Measurements from ENCODE around the gene FOSL2. TPM values are rescaled to one million over a fixed set of nuclear protein-coding genes. Genes with fewer than 3 reads are reported as not detected.

Gene FOSL2
- total RNA-seq, 1 donor from 2014 or later, result 82.6 TPM

GRCh38 chr2:28403370-28403956, 10.8 kb downstream of the FOSL2 start:
- H3K27ac Mint-ChIP-seq (ENCODE audit: unreplicated experiment), result peak overlapping the region; percentile 56
- no peak overlapping the region for H3K4me3 Mint-ChIP-seq (ENCODE audit: unreplicated experiment)
- DNase-seq (ENCODE audit: extremely low spot score, unreplicated experiment), result no peak
- H3K4me1 Mint-ChIP-seq (ENCODE audit: unreplicated experiment), result peaks cover 70% of the 10 kb centered on the region
- no peaks in the 10 kb centered on the region for H3K9me3 Mint-ChIP-seq (ENCODE audit: unreplicated experiment)
- H3K36me3 Mint-ChIP-seq (ENCODE audit: unreplicated experiment), result peaks cover 38% of the 10 kb centered on the region
- TF ChIP-seq CTCF (IDR thresholded peaks at IDR 0.05), result no peak
- H3K27me3 Mint-ChIP-seq (ENCODE audit: unreplicated experiment), result no peaks in the 10 kb centered on the region

DNA sequence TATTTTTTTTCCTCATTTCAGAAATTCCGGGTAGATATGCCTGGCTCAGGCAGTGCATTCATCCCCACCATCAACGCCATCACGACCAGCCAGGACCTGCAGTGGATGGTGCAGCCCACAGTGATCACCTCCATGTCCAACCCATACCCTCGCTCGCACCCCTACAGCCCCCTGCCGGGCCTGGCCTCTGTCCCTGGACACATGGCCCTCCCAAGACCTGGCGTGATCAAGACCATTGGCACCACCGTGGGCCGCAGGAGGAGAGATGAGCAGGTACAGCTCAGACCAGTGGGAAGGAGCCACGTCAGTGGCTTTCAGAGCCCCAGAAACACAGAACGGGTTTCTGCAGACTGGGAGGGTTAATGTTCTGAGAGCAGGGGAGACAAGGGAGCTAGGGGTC, 11.4 kb downstream of the FOSL2 start:
- DNase-seq (ENCODE audit: extremely low spot score, unreplicated experiment), result no peak
- no peak overlapping the region for H3K27ac Mint-ChIP-seq (ENCODE audit: unreplicated experiment)
- H3K27me3 Mint-ChIP-seq (ENCODE audit: unreplicated experiment), result no peaks in the 10 kb centered on the region
- peaks cover 70% of the 10 kb centered on the region for H3K4me1 Mint-ChIP-seq (ENCODE audit: unreplicated experiment)
- TF ChIP-seq CTCF (IDR thresholded peaks at IDR 0.05), result no peak
- H3K4me3 Mint-ChIP-seq (ENCODE audit: unreplicated experiment), result no peak overlapping the region
- no peaks in the 10 kb centered on the region for H3K9me3 Mint-ChIP-seq (ENCODE audit: unreplicated experiment)
- H3K36me3 Mint-ChIP-seq (ENCODE audit: unreplicated experiment), result peaks cover 44% of the 10 kb centered on the region

DNA sequence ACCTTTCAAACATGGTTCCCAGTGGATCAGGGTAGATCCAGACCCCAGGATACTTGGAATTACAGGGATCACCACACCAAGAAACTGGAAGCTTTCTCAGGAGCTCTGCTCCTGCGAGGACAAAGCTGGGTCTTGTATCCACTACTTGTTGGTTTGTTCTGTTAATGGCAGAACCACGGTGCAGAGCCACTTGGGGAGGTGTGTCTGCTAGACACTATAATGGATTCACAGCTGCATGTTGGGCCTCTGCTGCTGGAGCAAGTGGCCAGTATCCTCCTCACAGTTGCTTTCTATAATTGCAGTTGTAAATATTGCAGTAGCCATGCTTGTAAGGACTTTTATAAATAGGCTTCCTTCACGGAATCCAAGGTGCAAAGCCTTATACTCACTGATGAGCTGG, 12.9 kb downstream of the FOSL2 start:
- no peak for DNase-seq (ENCODE audit: extremely low spot score, unreplicated experiment)
- no peaks in the 10 kb centered on the region for H3K9me3 Mint-ChIP-seq (ENCODE audit: unreplicated experiment)

DNA sequence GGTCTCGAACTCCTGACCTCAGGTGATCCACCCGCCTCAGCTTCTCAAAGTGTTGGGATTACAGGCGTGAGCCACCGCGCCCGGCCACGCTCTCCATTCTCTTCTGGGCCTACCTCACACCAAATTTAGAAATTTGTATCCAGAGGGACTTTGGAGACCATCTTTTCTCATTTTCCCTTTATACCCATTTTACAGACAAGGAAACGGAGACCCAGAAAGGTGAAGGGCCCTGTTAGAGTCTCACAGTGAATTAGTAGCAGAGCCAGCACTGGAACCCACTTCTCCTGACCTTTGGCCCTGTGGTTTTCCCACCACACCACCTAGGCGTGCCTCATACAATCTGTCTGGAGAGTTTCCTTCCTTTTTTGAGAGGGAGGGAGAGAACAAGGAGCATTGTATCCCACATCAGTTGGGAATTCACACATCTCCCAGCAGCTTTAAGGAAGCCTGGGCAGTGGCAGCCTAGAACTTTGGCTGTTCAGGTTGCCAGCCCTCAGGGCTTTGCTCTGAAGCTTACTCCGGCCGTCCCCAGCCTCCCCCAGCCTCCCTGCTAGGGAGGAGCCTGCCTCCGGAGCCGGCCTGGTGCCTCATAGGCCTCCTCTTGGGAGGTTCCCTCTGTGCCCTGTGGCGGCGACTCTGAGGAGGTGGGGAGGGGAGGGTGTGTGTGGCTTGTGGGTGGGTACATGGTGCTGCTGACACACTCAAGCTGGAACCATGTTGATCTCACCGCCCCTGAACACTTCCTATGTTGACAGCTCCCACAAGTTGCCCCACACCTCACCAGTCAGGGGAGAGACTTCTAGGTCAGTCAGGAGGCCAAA, 13.8 kb downstream of the FOSL2 start:
- H3K9me3 Mint-ChIP-seq (ENCODE audit: unreplicated experiment), result no peaks in the 10 kb centered on the region
- TF ChIP-seq CTCF (IDR thresholded peaks at IDR 0.05), result no peak
- H3K4me1 Mint-ChIP-seq (ENCODE audit: unreplicated experiment), result peaks cover 53% of the 10 kb centered on the region
- peak overlapping the region; percentile 60 for H3K27ac Mint-ChIP-seq (ENCODE audit: unreplicated experiment)
- no peak for DNase-seq (ENCODE audit: extremely low spot score, unreplicated experiment)
- H3K36me3 Mint-ChIP-seq (ENCODE audit: unreplicated experiment), result peaks cover 58% of the 10 kb centered on the region
- H3K27me3 Mint-ChIP-seq (ENCODE audit: unreplicated experiment), result no peaks in the 10 kb centered on the region
- H3K4me3 Mint-ChIP-seq (ENCODE audit: unreplicated experiment), result no peak overlapping the region

More for the DNA sequence above, 12.9 kb downstream of the FOSL2 start:
- no peak for TF ChIP-seq CTCF (IDR thresholded peaks at IDR 0.05)
- H3K27ac Mint-ChIP-seq (ENCODE audit: unreplicated experiment), result no peak overlapping the region
- H3K27me3 Mint-ChIP-seq (ENCODE audit: unreplicated experiment), result no peaks in the 10 kb centered on the region
- H3K36me3 Mint-ChIP-seq (ENCODE audit: unreplicated experiment), result peaks cover 50% of the 10 kb centered on the region
- H3K4me3 Mint-ChIP-seq (ENCODE audit: unreplicated experiment), result no peak overlapping the region
- H3K4me1 Mint-ChIP-seq (ENCODE audit: unreplicated experiment), result peaks cover 60% of the 10 kb centered on the region

Data from osteocyte (in vitro differentiated cells).